CD4-positive, alpha-beta T cell (primary cell): ENCODE data around the gene GFI1. TPM values are rescaled to one million over a fixed set of nuclear protein-coding genes. Genes with fewer than 3 reads are reported as not detected.

Source experiments
- ATAC-seq: fragments of 200-7000 bp; cut with Tn5 transposase; one replicate; pipeline ENCODE4 v1.10.0; 2022; ENCODE audit warnings: mild to moderate bottlenecking; ENCODE audit not compliant: poor library complexity
- CTCF ChIA-PET: fragments of 350-600 bp; sonication (Branson Sonifier 250); formaldehyde crosslinking; loops from one replicate; lab custom pipeline; 2021; ENCODE audit warnings: antibody characterized with exemption, inconsistent platforms; lab: Charles Lee
- POLR2A ChIA-PET: fragments of 350-600 bp; sonication (Branson Sonifier 250); formaldehyde crosslinking; loops from one replicate; lab custom pipeline; 2021; ENCODE audit warnings: antibody characterized with exemption, inconsistent platforms; lab: Charles Lee
- DNase-seq, 14 experiments: peaks; one replicate each; pipeline ENCODE4 v3.0.0-alpha.2; 2013 to 2020; ENCODE audit warnings: mixed read lengths in 2 of 14
- H3K27ac ChIP-seq, 2 donors: one replicate each; pipeline versions ENCODE4 v1.5.1 to v1.7.0; 2013; ENCODE audit warnings: low read length in 2 of 2, low read depth in 1 of 2, mild to moderate bottlenecking in 1 of 2
- H3K27me3 ChIP-seq, 2 experiments: 1 replicate in 1 of 2; 2 replicates in 1 of 2; pipeline versions ENCODE4 v1.6.1 to v1.7.0; 2013; ENCODE audit warnings: low read length in 2 of 2, control low read depth in 1 of 2, mild to moderate bottlenecking in 1 of 2, moderate library complexity in 1 of 2; ENCODE audit not compliant: insufficient read depth in 2 of 2, control insufficient read depth in 1 of 2
- H3K36me3 ChIP-seq: one replicate; pipeline ENCODE4 v1.6.1; 2013; ENCODE audit warnings: low read length, control low read depth; ENCODE audit not compliant: insufficient read depth
- H3K4me1 ChIP-seq: one replicate; pipeline ENCODE4 v1.6.1; 2013; ENCODE audit warnings: low read length, control low read depth; ENCODE audit not compliant: insufficient read depth
- H3K4me3 ChIP-seq: one replicate; pipeline ENCODE4 v1.5.1; 2013; ENCODE audit warnings: mild to moderate bottlenecking, low read length, moderate library complexity
- H3K9me3 ChIP-seq, 2 experiments: 1 replicate in 1 of 2; 2 replicates in 1 of 2; pipeline versions ENCODE4 v1.6.1 to v1.7.0; 2013; ENCODE audit warnings: low read length in 2 of 2, mild to moderate bottlenecking in 2 of 2, control low read depth in 1 of 2, moderate library complexity in 1 of 2; ENCODE audit not compliant: control insufficient read depth in 1 of 2, insufficient read depth in 1 of 2
- H3K27ac Mint-ChIP-seq: one replicate; pipeline ENCODE4 v1.8.0; 2020; ENCODE audit warnings: mixed read lengths
- H3K27me3 Mint-ChIP-seq: one replicate; pipeline ENCODE4 v1.8.0; 2021; ENCODE audit warnings: mixed read lengths
- H3K36me3 Mint-ChIP-seq: one replicate; pipeline ENCODE4 v1.8.0; 2021; ENCODE audit warnings: low read depth, mixed read lengths
- H3K4me1 Mint-ChIP-seq: one replicate; pipeline ENCODE4 v1.8.0; 2021; ENCODE audit warnings: low read depth, mixed read lengths
- H3K4me3 Mint-ChIP-seq: one replicate; pipeline ENCODE4 v1.8.0; 2020; ENCODE audit warnings: mild to moderate bottlenecking, mixed read lengths
- H3K9me3 Mint-ChIP-seq: one replicate; pipeline ENCODE4 v1.8.0; 2020; ENCODE audit warnings: mixed read lengths
- intact Hi-C, 2 experiments: fragments of 100-400 bp; cut with DNase I in 1 of 2; cut with micrococcal nuclease in 1 of 2; formaldehyde crosslinking; loops; one replicate each; pipeline versions ENCODE4 v1.15.1 to v1.9.0; 2023 to 2025; cut with DNase I, micrococcal nuclease
- total RNA-seq, 174 experiments: library from RNA in 2 of 174; stranded (reverse) in 2 of 174; gene quantifications; one replicate each; pipeline ENCODE4 v1.2.3 and lab custom pipeline; 2021 to 2026
- TF ChIP-seq, protein P1 (sequence below): fragments of 200-600 bp; IDR thresholded peaks from one replicate; pipeline ENCODE4 v1.8.0; 2022; ENCODE audit warnings: antibody characterized with exemption, mild to moderate bottlenecking

GFI1 gene
- total RNA-seq, 2 experiments from 2014 or later, result 13.0 to 15.3 TPM

DNA sequence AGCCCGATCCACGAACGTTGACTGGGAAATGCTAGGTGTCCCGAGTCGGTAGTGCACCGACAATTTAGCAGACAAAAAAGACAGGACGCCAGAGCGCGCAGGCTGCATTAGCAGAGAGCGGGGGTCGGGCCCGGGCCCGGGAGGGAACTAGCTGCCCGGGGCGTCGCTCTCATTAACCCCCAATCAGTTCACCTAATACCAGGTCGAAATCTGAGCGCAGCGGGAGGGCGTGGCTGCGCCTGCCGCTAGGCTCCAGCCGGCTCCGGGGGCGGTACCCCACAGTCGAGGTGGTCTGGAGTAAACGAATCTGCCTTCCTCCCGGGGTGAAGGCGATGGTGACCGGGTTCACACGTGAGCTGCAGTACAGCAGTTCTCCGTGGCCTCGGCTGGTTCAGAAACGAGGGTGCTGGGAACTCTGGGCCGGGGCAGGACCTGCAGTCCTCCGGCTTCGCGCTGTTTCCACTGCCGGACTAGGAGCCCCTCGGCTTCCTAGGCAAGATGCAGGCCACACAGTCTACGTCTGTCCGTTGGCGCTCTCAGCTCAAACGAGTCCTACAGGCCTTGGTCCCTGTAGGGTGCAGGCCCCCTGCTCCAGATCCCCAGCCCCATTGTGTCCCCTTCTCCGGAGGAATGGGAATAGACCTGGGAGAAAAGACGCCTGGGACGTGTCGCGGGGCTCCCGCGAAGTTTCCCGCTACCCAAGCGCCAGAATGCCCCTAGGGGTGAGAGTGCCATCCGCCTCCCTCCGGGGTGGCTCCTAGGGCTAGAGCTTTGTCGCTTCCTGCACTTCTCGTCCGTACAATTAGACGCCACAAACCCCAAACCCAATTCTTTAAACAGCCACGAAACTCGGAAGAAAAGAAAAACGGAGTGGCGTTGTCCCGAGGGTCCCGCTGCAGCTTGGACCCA lies 2.0 kb downstream of the GFI1 start:
- peak overlapping the region; percentile 60 to 65 for H3K27ac ChIP-seq
- Mint-ChIP-seq H3K4me3 (peak overlapping the region; percentile 90), H3K36me3 (peaks cover 29% of the 10 kb centered on the region), H3K9me3 (no peaks in the 10 kb centered on the region), H3K27me3 (no peaks in the 10 kb centered on the region), H3K27ac (peak overlapping the region; percentile 85), H3K4me1 (peaks cover 56% of the 10 kb centered on the region)
- peak; percentile 45 for ATAC-seq
- peak; percentile 37 to 76 (median 52) for DNase-seq
- peaks cover 53% of the 10 kb centered on the region for H3K4me1 ChIP-seq
- CTCF ChIA-PET, result interaction anchor here (0.5 to 6.0 kb wide), 18 partner anchors 10 to 984 kb away, joined by 3 to 50 read pairs (median 4); partner anchors contain the start of genes CDC7 and RPL5
- TF ChIP-seq, protein P1, sequence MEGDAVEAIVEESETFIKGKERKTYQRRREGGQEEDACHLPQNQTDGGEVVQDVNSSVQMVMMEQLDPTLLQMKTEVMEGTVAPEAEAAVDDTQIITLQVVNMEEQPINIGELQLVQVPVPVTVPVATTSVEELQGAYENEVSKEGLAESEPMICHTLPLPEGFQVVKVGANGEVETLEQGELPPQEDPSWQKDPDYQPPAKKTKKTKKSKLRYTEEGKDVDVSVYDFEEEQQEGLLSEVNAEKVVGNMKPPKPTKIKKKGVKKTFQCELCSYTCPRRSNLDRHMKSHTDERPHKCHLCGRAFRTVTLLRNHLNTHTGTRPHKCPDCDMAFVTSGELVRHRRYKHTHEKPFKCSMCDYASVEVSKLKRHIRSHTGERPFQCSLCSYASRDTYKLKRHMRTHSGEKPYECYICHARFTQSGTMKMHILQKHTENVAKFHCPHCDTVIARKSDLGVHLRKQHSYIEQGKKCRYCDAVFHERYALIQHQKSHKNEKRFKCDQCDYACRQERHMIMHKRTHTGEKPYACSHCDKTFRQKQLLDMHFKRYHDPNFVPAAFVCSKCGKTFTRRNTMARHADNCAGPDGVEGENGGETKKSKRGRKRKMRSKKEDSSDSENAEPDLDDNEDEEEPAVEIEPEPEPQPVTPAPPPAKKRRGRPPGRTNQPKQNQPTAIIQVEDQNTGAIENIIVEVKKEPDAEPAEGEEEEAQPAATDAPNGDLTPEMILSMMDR, result no peak
- H3K27me3 ChIP-seq, result no peaks in the 10 kb centered on the region
- H3K4me3 ChIP-seq, result peak overlapping the region; percentile 89
- POLR2A ChIA-PET, result interaction anchor here (0.7 to 6.8 kb wide), 29 partner anchors 9 to 186 kb away, joined by 3 to 96 read pairs (median 5); partner anchors contain the start of genes GLMN and RPAP2
- no peaks in the 10 kb centered on the region for H3K9me3 ChIP-seq
- intact Hi-C loops, result loop anchor here (2.0 to 5.0 kb wide), 8 partner anchors 52 to 172 kb away; no protein-coding TSS in a partner anchor
- H3K36me3 ChIP-seq, result peaks cover 7% of the 10 kb centered on the region

DNA sequence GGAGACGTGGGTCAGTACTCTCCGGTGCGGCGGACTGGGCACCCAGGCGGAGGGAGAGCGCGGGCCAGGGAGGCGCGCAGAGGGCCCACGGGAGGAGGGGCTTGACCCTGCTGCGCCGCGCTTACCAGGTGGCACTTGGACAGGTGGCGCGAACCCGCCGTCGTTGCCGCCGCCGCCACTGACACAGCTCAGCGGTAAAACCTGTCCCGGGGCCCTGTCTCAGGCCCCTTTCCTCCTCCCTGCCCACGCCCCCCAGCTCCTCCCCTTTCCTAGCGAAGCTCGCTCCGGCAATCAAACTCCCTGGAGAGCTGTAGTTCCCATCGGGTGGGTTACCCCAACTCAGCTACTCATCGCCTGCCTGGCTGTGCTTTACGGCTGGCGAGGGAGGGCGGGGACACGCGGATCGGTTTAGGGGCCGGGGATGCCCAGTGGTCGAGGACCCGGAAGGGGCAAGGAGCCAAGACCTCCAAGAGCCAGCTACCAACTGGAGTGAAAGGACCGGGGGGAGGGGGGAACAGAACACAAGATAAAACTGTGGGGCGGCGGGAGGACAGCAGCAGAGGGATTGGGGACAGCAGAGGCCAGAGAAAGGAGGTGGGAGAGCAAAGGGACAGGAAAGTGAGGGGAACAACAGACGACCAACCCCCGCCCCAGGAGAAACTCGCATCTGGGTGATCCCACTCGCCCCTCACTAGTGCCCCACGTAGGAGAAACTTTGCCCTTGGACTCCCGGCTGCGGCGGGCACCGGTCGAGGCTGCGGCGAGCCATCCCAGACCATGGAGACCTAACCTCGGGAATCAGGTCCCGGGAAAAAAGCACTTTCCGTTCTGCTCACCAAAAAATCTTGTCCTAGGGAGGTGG lies 2.9 kb downstream of the GFI1 start:
- TF ChIP-seq, protein P1, result no peak
- H3K4me3 ChIP-seq, result peak overlapping the region; percentile 89
- Mint-ChIP-seq H3K27ac (peak overlapping the region; percentile 85), H3K36me3 (peaks cover 38% of the 10 kb centered on the region), H3K27me3 (no peaks in the 10 kb centered on the region), H3K9me3 (no peaks in the 10 kb centered on the region), H3K4me3 (peak overlapping the region; percentile 90), H3K4me1 (peaks cover 54% of the 10 kb centered on the region)
- peak overlapping the region in 1 of 2 donors; percentile 29 for H3K27ac ChIP-seq
- H3K9me3 ChIP-seq, result no peaks in the 10 kb centered on the region
- DNase-seq, result peak in 12 of 14 experiments; percentile 17 to 67 (median 41)
- POLR2A ChIA-PET, result interaction anchor here (0.7 to 6.8 kb wide), 12 partner anchors 8 to 185 kb away, joined by 3 to 96 read pairs (median 10); partner anchors contain the start of genes GLMN and RPAP2
- H3K36me3 ChIP-seq, result peaks cover 7% of the 10 kb centered on the region
- peaks cover 62% of the 10 kb centered on the region for H3K4me1 ChIP-seq
- ATAC-seq, result no peak
- intact Hi-C loops, result loop anchor here in 1 of 2 experiments (2.0 kb wide), 3 partner anchors 53 to 115 kb away; no protein-coding TSS in a partner anchor
- CTCF ChIA-PET, result interaction anchor here (0.9 to 6.0 kb wide), 5 partner anchors 9 to 176 kb away, joined by 3 to 50 read pairs (median 3); no protein-coding TSS in a partner anchor
- H3K27me3 ChIP-seq, result no peaks in the 10 kb centered on the region
